Subcutaneous abdominal adipose tissue (tissue), 5 donors: ENCODE results near the gene LMX1B.
"Not testable (repeated sequence)": the region's sequence is repeated elsewhere in the genome, so short reads cannot be mapped to it uniquely, and the experiment has no call there.

Experiments used
- H3K27ac ChIP-seq: one replicate; pipeline ENCODE4 v1.7.0; 2013; ENCODE audit warnings: low read depth, mild to moderate bottlenecking, inconsistent platforms, low read length, moderate library complexity
- H3K27me3 ChIP-seq, 5 donors: one replicate each; pipeline ENCODE4 v1.7.0; 2013; ENCODE audit warnings: low read length in 5 of 5, inconsistent platforms in 1 of 5; ENCODE audit not compliant: control insufficient read depth in 5 of 5, insufficient read depth in 4 of 5
- H3K36me3 ChIP-seq, 5 donors: one replicate each; pipeline ENCODE4 v1.7.0; 2013; ENCODE audit warnings: low read length in 5 of 5; ENCODE audit not compliant: control insufficient read depth in 5 of 5, insufficient read depth in 5 of 5
- H3K4me1 ChIP-seq, 5 donors: one replicate each; pipeline ENCODE4 v1.7.0; 2013; ENCODE audit warnings: low read length in 5 of 5, mild to moderate bottlenecking in 3 of 5, moderate library complexity in 1 of 5; ENCODE audit not compliant: control insufficient read depth in 5 of 5, insufficient read depth in 5 of 5
- H3K4me3 ChIP-seq, 5 donors: one replicate each; pipeline ENCODE4 v1.7.0; 2013; ENCODE audit warnings: low read length in 5 of 5, low read depth in 1 of 5
- H3K9ac ChIP-seq, 5 donors: one replicate each; pipeline ENCODE4 v1.7.0; 2013; ENCODE audit warnings: low read length in 5 of 5, mild to moderate bottlenecking in 4 of 5, moderate library complexity in 3 of 5
- H3K9me3 ChIP-seq, 5 donors: one replicate each; pipeline ENCODE4 v1.7.0; 2013; ENCODE audit warnings: low read length in 5 of 5; ENCODE audit not compliant: control insufficient read depth in 5 of 5
- donor health status: healthy.
- donor health status: healthy.
- donor health status: healthy.
- donor health status: healthy.
- donor health status: healthy.

LMX1B gene

DNA sequence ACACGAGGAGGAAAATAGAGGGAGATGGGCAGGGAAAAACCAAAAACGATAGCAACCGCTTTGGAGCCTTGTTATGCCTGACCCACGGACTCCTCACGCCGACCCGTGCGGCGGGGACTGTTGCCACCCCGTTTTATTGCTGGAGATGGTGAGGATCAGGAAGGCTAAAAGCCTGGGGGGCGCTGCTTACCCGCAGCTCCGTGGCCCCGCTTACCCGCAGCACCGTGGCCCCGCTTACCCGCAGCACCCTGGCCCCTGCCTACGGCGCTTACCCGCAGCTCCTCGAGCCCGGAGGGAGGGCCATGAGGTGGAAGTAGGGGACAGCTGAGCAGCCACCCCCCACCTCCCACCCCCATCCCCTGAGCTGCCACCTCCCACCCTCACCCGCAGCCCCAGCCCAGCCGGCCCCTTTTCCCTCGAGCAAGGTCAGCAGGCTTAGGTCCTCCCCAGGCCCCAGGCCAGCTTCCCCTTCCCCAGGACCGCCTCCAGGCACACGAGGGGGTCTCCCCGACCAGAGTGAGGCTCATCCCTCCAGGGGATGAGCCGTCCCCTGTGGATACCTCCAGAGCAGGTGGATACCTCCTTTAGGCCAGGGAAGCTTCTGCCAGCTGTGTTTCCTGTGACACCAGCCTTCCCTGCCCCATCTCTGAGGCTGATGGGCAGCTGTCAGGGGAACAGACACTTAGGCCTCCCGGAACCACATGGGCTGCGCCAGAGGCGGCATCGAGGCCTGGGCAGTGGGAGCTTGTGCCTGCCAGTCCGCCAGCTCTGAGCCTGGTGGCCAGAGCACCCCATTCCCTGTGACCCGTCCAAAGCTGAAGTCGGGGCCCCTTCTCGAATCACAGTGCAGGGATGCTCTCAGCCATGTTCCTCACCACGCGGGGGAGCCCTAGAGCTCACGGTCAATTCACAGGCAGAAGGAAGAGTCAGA, 92.3 kb downstream of the LMX1B start:
- Histone ChIP-seq H3K4me3 (peak overlapping the region in 3 of 5 donors; percentile 33 to 58 (median 54)), H3K27me3 (peaks cover 18 to 51% (median 46%) of the 10 kb centered on the region in 5 donors), H3K9ac (no peak overlapping the region)

DNA sequence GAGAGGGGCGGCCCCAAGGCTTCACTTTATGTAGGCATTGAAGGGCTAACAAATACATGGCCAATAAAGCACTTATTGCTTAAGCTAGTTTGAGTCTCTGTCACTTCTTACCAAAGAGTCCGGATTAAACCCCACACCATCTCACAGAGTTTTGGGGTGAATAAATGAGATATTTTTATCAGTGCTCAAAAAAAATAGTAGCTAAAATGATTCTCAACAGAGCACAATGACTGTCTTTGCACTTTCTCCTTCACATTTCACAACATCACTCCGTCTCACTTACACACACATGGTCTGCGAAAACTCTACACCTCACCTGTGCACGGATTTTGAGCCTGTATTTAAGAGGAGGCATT, 92.9 kb downstream of the LMX1B start:
- H3K4me3 ChIP-seq, result no peak overlapping the region
- peaks cover 0 to 14% (median 6%) of the 10 kb centered on the region in 5 donors for H3K4me1 ChIP-seq
- no peak overlapping the region for H3K9ac ChIP-seq
- H3K27ac ChIP-seq, result no peak overlapping the region
- H3K36me3 ChIP-seq, result no peaks in the 10 kb centered on the region
- H3K9me3 ChIP-seq, result no peaks in the 10 kb centered on the region
- H3K27me3 ChIP-seq, result peaks cover 18 to 45% (median 42%) of the 10 kb centered on the region in 5 donors

More for the DNA sequence above, 92.3 kb downstream of the LMX1B start:
- Histone ChIP-seq H3K27ac (no peak overlapping the region), H3K36me3 (no peaks in the 10 kb centered on the region), H3K9me3 (no peaks in the 10 kb centered on the region), H3K4me1 (peaks cover 0 to 14% (median 6%) of the 10 kb centered on the region in 5 donors)

DNA sequence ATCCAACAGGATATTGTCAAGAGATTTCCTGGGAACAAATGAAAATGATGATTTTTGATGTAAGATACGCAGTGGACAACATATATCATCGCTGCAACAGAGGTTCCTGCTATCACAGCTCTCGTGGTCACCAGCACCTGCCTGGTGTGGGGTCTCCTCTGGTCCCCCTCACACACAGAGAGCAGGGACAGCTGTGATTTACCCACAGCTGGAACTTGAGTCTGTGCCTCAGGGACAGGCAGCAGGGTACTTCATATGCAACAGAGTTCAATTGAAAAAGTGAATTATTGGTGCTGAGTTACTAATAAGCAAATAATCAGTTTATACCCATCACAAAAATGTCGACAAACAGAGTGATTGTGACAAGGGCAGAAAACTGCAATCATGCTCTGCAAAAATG, 93.4 kb downstream of the LMX1B start:
- H3K36me3 ChIP-seq, result no peaks in the 10 kb centered on the region
- no peak overlapping the region for H3K4me3 ChIP-seq
- peaks cover 0 to 14% (median 6%) of the 10 kb centered on the region in 5 donors for H3K4me1 ChIP-seq
- H3K9me3 ChIP-seq, result no peaks in the 10 kb centered on the region
- H3K9ac ChIP-seq, result no peak overlapping the region
- H3K27me3 ChIP-seq, result peaks cover 18 to 41% (median 38%) of the 10 kb centered on the region in 5 donors
- no peak overlapping the region for H3K27ac ChIP-seq

- H3K9me3 ChIP-seq, H3K4me3 ChIP-seq, H3K9ac ChIP-seq, H3K36me3 ChIP-seq, H3K27ac ChIP-seq: not testable (repeated sequence)
- H3K27me3 ChIP-seq, result peaks cover 16 to 34% (median 32%) of the 10 kb centered on the region in 5 donors
- peaks cover 0 to 14% (median 6%) of the 10 kb centered on the region in 5 donors for H3K4me1 ChIP-seq
Measured at GRCh38 chr9:126707712-126708111, 94.0 kb downstream of the LMX1B start.

- Histone ChIP-seq H3K9ac (no peak overlapping the region), H3K27me3 (peaks cover 12 to 30% (median 27%) of the 10 kb centered on the region in 5 donors), H3K4me3 (no peak overlapping the region), H3K27ac (no peak overlapping the region), H3K36me3 (no peaks in the 10 kb centered on the region), H3K9me3 (no peaks in the 10 kb centered on the region), H3K4me1 (peaks cover 0 to 14% (median 6%) of the 10 kb centered on the region in 5 donors)
Measured at GRCh38 chr9:126708178-126708577, 94.5 kb downstream of the LMX1B start.

- H3K4me3 ChIP-seq, result no peak overlapping the region
- no peak overlapping the region for H3K9ac ChIP-seq
- H3K27me3 ChIP-seq, result peaks cover 3 to 19% (median 16%) of the 10 kb centered on the region in 5 donors
- H3K4me1 ChIP-seq, result peaks cover 0 to 14% (median 6%) of the 10 kb centered on the region in 5 donors
- H3K9me3 ChIP-seq, result no peaks in the 10 kb centered on the region
- H3K27ac ChIP-seq, result no peak overlapping the region
- H3K36me3 ChIP-seq, result no peaks in the 10 kb centered on the region
Measured at GRCh38 chr9:126709241-126709640, 95.5 kb downstream of the LMX1B start.

GRCh38 chr9:126715382-126715781, 101.7 kb downstream of the LMX1B start:
- H3K27me3 ChIP-seq, result peaks cover 0 to 10% (median 3%) of the 10 kb centered on the region in 5 donors
- H3K9me3 ChIP-seq, result no peaks in the 10 kb centered on the region
- H3K4me1 ChIP-seq, result peaks cover 0 to 10% (median 1%) of the 10 kb centered on the region in 5 donors
- no peaks in the 10 kb centered on the region for H3K36me3 ChIP-seq
- H3K9ac ChIP-seq, result no peak overlapping the region
- no peak overlapping the region for H3K27ac ChIP-seq
- H3K4me3 ChIP-seq, result no peak overlapping the region

DNA sequence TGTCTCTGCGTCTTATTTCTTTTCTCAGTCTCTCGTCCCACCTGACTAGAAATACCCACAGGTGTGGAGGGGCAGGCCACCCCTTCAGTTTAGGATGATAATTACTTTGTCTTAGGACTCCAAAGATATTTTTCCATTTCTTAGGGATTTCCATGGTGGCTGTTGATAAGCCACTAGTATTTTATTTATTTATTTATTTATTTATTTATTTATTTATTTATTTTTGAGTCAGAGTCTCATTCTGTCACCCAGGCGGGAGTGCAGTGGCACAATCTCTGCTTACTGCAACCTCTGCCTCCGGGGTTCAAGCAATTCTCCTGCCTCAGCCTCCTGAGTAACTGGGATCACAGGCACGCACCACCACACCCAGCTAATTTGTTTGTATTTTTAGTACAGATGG, 103.7 kb downstream of the LMX1B start:
- H3K27ac ChIP-seq, H3K9ac ChIP-seq, H3K36me3 ChIP-seq, H3K9me3 ChIP-seq, H3K4me3 ChIP-seq: not testable (repeated sequence)
- H3K27me3 ChIP-seq, result peaks cover 6 to 23% (median 7%) of the 10 kb centered on the region in 5 donors
- H3K4me1 ChIP-seq, result peaks cover 1 to 21% (median 7%) of the 10 kb centered on the region in 5 donors

DNA sequence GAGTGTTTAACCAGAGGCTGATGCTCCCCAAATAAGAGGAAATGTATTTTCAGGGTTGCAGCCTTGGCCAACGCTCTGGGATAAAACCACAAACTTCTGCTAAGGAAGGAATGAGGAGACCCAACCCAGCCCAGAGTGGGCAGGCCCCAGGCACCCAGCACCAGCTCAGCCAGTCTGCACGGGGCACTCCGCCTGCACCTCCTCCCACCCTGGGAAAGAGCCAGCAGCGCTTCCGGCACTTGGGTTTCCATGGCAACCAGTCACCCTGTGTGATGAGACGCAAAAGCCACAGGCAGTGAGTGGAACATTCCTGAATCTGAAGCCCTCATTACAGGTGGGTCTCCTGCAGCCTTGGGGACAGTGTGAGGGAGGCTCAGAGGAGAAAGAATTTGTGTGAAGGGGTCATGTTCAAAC, 105.9 kb downstream of the LMX1B start:
- no peak overlapping the region for H3K9ac ChIP-seq
- H3K4me1 ChIP-seq, result peaks cover 1 to 33% (median 17%) of the 10 kb centered on the region in 5 donors
- H3K27ac ChIP-seq, result no peak overlapping the region
- no peak overlapping the region for H3K4me3 ChIP-seq
- H3K36me3 ChIP-seq, result no peaks in the 10 kb centered on the region
- H3K9me3 ChIP-seq, result no peaks in the 10 kb centered on the region
- H3K27me3 ChIP-seq, result peaks cover 15 to 38% (median 19%) of the 10 kb centered on the region in 5 donors

DNA sequence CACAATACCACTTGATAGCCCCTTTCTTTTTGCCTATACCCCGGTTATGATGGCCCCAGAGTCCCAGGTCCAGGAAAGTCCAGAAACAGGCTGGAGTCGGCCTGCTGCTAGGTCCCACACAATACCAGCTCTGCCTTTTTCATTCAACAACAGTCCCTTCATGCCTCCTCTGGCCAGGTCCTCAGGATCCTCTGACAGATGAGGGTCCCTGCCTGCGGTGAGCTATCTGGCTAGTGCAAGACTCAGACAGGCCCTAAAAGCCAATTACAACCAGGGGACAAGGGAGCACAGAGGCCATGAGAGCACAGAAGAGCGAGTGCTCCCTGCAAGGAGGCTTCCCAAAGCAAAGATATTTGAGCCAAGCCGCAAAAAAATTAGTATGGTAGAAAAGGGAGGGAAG, 106.3 kb downstream of the LMX1B start:
- no peak overlapping the region for H3K9ac ChIP-seq

More for the DNA sequence above, 106.3 kb downstream of the LMX1B start:
- Histone ChIP-seq H3K27me3 (peaks cover 15 to 39% (median 19%) of the 10 kb centered on the region in 5 donors), H3K9me3 (no peaks in the 10 kb centered on the region), H3K4me1 (peaks cover 1 to 33% (median 17%) of the 10 kb centered on the region in 5 donors), H3K27ac (no peak overlapping the region), H3K4me3 (no peak overlapping the region), H3K36me3 (no peaks in the 10 kb centered on the region)
